Gastrocnemius medialis (tissue), 4 donors: ENCODE results near the gene PARD3. TPM values are rescaled to one million over a fixed set of nuclear protein-coding genes. Genes with fewer than 3 reads are reported as not detected.

Experiments used
- ATAC-seq, 2 donors: fragments of 150-250 bp; one replicate each; pipeline ENCODE4 v1.9.1; 2016
- DNase-seq, 2 donors: peaks; one replicate each; pipeline ENCODE4 v3.0.0-alpha.2; 2019
- H3K27ac ChIP-seq, 4 donors: fragments of 200-600 bp; sonication (generic); 1 replicate in 1 of 4; 2 replicates in 3 of 4; pipeline ENCODE4 v1.5.1; 2016 to 2018; ENCODE audit warnings: mild to moderate bottlenecking in 2 of 4, moderate library complexity in 1 of 4
- H3K27me3 ChIP-seq, 3 donors: fragments of 200-600 bp; sonication (generic) in 2 of 3; 1 replicate in 1 of 3; 2 replicates in 2 of 3; pipeline versions ENCODE4 v1.5.1 to v1.6.0; 2016 to 2019; ENCODE audit warnings: mild to moderate bottlenecking in 1 of 3, moderate library complexity in 1 of 3
- H3K36me3 ChIP-seq, 2 donors: fragments of 200-600 bp; sonication (generic) in 1 of 2; one replicate each; pipeline ENCODE4 v1.5.1; 2017 to 2018
- H3K4me1 ChIP-seq, 2 donors: fragments of 200-600 bp; sonication (generic) in 1 of 2; one replicate each; pipeline ENCODE4 v1.5.1; 2016 to 2017; ENCODE audit warnings: mild to moderate bottlenecking in 2 of 2
- H3K4me3 ChIP-seq, 4 donors: fragments of 200-600 bp; sonication (generic) in 3 of 4; 1 replicate in 1 of 4; 2 replicates in 3 of 4; pipeline ENCODE4 v1.5.1; 2016 to 2019; ENCODE audit warnings: mild to moderate bottlenecking in 2 of 4
- H3K9me3 ChIP-seq, 3 donors: fragments of 200-600 bp; sonication (generic) in 2 of 3; 1 replicate in 1 of 3; 2 replicates in 2 of 3; pipeline ENCODE4 v1.5.1; 2016 to 2019
- CTCF ChIP-seq, 5 experiments: fragments of 450-650 bp in 3 of 5; fragments of 200-600 bp in 2 of 5; sonication (generic) in 2 of 5; IDR thresholded peaks in 4 of 5; conservative IDR thresholded peaks in 1 of 5; 1 replicate in 4 of 5; 2 replicates in 1 of 5; pipeline ENCODE4 v1.5.1; 2016 to 2019; ENCODE audit warnings: antibody characterized with exemption in 5 of 5, mild to moderate bottlenecking in 3 of 5, moderate library complexity in 3 of 5
- POLR2A ChIP-seq, 2 donors: fragments of 450-650 bp; IDR thresholded peaks; one replicate each; pipeline ENCODE4 v1.6.1; 2017; ENCODE audit warnings: antibody characterized with exemption in 2 of 2, mild to moderate bottlenecking in 2 of 2, moderate library complexity in 2 of 2
- in situ Hi-C, 4 donors: fragments of 200-750 bp; cut with MboI; loops; one replicate each; pipeline versions ENCODE4 v1.15.0 to v1.8.0; 2017; ENCODE audit warnings: low sequenced_read_pairs in 4 of 4
- intact Hi-C: fragments of 100-400 bp; cut with DNase I; formaldehyde crosslinking; loops from one replicate; pipeline ENCODE4 v1.15.1; 2023; ENCODE audit warnings: low total_unique reads
- total RNA-seq, 4 donors: library from RNA; depleted of rRNA; stranded (reverse); fragments of >200 nt; gene quantifications; one replicate each; pipeline versions ENCODE4 v1.1.0 to v1.2.3, GENCODE V29; 2016

Gene PARD3
- total RNA-seq, 4 donors from 2014 or later, result 64.6 to 75.8 (median 68.3) TPM

- ATAC-seq (no peak), DNase-seq (no peak)
- no peaks in the 10 kb centered on the region for H3K9me3 ChIP-seq
- no peaks in the 10 kb centered on the region for H3K36me3 ChIP-seq
- no peak overlapping the region for H3K27ac ChIP-seq
- TF ChIP-seq CTCF (IDR thresholded peaks at IDR 0.05 in 4 of 5, conservative IDR thresholded peaks at IDR 0.05 in 1 of 5) (no peak), POLR2A (IDR thresholded peaks at IDR 0.05) (no peak)
- intact Hi-C loops, result no loop called here
- H3K4me1 ChIP-seq, result no peaks in the 10 kb centered on the region
- in situ Hi-C loops, result no loop called here
- H3K4me3 ChIP-seq, result no peak overlapping the region
- no peaks in the 10 kb centered on the region for H3K27me3 ChIP-seq
Measured at GRCh38 chr10:34406463-34407323, 408.4 kb downstream of the PARD3 start.

GRCh38 chr10:34405611-34406462 lies 409.3 kb downstream of the PARD3 start:
- no peaks in the 10 kb centered on the region for H3K9me3 ChIP-seq
- H3K36me3 ChIP-seq, result no peaks in the 10 kb centered on the region
- intact Hi-C loops (no loop called here), in situ Hi-C loops (no loop called here)
- TF ChIP-seq POLR2A (IDR thresholded peaks at IDR 0.05), result no peak
- no peak for TF ChIP-seq CTCF (IDR thresholded peaks at IDR 0.05 in 4 of 5, conservative IDR thresholded peaks at IDR 0.05 in 1 of 5)
- no peak for ATAC-seq
- H3K4me1 ChIP-seq, result no peaks in the 10 kb centered on the region
- H3K27me3 ChIP-seq, result no peaks in the 10 kb centered on the region
- no peak for DNase-seq
- H3K4me3 ChIP-seq, result no peak overlapping the region
- H3K27ac ChIP-seq, result no peak overlapping the region

GRCh38 chr10:34403512-34403911 lies 411.6 kb downstream of the PARD3 start:
- DNase-seq (no peak), ATAC-seq (no peak)
- Histone ChIP-seq H3K27ac (no peak overlapping the region), H3K4me1 (no peaks in the 10 kb centered on the region), H3K27me3 (no peaks in the 10 kb centered on the region), H3K4me3 (no peak overlapping the region), H3K36me3 (no peaks in the 10 kb centered on the region), H3K9me3 (no peaks in the 10 kb centered on the region)
- in situ Hi-C loops, result no loop called here
- TF ChIP-seq POLR2A (IDR thresholded peaks at IDR 0.05), result no peak
- no peak for TF ChIP-seq CTCF (IDR thresholded peaks at IDR 0.05 in 4 of 5, conservative IDR thresholded peaks at IDR 0.05 in 1 of 5)
- intact Hi-C loops, result no loop called here

GRCh38 chr10:34400075-34400474 lies 415.0 kb downstream of the PARD3 start:
- no peak overlapping the region for H3K27ac ChIP-seq
- H3K4me3 ChIP-seq, result no peak overlapping the region
- in situ Hi-C loops, result no loop called here

More at GRCh38 chr10:34400075-34400474, 415.0 kb downstream of the PARD3 start:
- DNase-seq (no peak), ATAC-seq (no peak)
- no peaks in the 10 kb centered on the region for H3K4me1 ChIP-seq
- no peaks in the 10 kb centered on the region for H3K9me3 ChIP-seq
- intact Hi-C loops, result no loop called here
- TF ChIP-seq POLR2A (IDR thresholded peaks at IDR 0.05), result no peak
- TF ChIP-seq CTCF (IDR thresholded peaks at IDR 0.05 in 4 of 5, conservative IDR thresholded peaks at IDR 0.05 in 1 of 5), result no peak
- H3K27me3 ChIP-seq, result no peaks in the 10 kb centered on the region
- H3K36me3 ChIP-seq, result no peaks in the 10 kb centered on the region
